Stromal cell of bone marrow (primary cell): ENCODE measurements around the gene BAIAP3.
"Not testable (repeated sequence)": the region's sequence is repeated elsewhere in the genome, so short reads cannot be mapped to it uniquely, and the experiment has no call there.

Source experiments
- DNase-seq: peaks from one replicate; pipeline ENCODE4 v3.0.0-alpha.2; 2012; ENCODE audit warnings: low read depth

The BAIAP3 gene

DNA sequence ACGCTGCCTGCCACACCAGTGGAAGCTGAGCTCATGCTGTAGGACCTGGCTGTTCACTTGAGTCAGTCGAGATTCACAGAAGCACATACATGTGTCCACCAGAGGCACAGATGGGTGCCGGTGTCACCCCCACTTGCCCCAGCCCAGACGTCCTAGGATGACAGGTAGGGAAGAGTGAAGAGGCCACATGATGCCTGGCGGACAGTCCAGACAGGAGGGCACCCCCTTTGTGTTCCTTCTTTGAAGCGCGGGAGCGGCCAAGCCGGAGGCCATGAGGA, 15.2 kb upstream of the BAIAP3 start:
- no peak for DNase-seq

DNA sequence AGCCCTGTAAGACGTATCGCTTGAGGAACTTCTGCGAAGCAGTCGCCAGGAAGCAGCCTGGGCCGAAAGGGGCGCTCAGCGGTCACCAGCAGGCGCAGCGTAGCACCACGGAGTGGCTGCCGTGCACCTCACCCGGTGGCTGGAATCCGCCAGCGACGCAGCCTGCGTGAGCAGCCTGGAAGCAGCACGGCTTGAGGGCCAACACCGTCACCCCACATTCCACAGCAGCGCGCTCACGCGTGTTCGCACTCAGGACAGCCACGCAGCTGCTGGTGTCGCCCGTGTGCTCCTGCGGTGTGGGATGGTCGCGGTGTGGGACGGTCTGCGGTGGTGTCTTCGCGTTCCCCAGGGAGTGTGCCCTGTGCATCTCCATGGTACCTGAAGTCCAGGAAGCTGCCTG, 14.4 kb upstream of the BAIAP3 start:
- no peak for DNase-seq

DNA sequence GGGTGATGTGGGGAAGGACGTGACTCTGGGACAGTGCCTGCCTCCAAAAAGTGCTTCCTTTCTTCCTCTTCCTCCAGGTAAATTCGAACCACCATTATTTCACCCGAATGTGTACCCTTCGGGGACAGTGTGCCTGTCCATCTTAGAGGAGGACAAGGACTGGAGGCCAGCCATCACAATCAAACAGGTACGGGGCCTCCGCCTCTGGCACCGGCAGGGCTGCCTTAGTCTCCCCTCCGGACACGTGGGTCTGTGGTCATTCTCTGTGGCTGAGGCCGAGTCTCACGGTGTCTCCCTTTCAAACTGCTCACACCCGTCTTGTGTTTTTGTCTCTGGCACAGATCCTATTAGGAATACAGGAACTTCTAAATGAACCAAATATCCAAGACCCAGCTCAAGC, 13.3 kb upstream of the BAIAP3 start:
- DNase-seq: no peak

DNA sequence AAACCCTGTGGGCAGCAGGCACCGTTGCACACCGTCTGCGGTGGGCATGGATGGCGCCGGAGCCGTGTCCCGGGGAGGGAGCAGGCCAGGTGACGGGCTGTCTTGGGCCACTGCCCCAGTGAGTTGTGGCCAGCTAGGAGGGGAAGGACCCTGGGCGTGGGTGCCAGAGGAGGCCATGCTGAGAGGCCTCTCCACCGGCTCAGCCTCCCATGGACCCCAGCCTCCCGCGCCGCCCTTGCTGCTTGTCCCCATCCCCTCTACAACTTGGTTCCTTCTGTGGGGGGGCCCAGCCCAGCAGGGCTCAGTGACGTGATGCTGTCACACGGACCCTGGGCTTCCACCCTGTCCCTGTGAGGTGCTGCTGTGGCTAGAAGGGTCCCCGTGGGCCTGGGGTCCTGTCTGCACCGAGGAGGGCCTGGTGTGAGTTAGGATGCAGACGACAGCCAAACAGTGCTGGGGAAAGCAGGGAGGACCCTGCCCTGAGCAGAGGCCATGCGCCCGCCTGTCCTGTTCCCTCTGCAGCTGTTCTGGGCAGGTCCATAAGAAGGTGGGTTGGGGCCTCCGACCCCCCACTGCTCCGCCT, 12.7 kb upstream of the BAIAP3 start:
- no peak for DNase-seq

DNA sequence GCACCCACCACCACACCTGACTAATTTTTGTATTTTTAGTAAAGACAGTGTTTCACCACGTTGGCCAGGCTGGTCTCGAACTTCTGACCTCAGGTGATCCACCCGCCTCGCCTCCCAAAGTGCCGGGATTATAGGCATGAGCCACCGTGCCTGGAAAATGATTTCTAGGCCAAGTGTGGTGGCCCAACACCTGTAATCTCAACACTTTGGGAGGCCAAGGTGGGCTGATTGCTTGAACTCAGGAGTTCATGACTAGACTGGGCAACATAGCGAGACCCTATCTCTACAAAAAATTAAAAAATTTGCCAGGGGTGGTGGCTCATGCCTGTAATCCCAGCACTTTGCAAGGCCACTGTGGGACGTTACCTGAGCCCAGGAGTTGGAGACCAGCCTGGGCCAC, 11.0 kb upstream of the BAIAP3 start:
- DNase-seq: no peak

DNA sequence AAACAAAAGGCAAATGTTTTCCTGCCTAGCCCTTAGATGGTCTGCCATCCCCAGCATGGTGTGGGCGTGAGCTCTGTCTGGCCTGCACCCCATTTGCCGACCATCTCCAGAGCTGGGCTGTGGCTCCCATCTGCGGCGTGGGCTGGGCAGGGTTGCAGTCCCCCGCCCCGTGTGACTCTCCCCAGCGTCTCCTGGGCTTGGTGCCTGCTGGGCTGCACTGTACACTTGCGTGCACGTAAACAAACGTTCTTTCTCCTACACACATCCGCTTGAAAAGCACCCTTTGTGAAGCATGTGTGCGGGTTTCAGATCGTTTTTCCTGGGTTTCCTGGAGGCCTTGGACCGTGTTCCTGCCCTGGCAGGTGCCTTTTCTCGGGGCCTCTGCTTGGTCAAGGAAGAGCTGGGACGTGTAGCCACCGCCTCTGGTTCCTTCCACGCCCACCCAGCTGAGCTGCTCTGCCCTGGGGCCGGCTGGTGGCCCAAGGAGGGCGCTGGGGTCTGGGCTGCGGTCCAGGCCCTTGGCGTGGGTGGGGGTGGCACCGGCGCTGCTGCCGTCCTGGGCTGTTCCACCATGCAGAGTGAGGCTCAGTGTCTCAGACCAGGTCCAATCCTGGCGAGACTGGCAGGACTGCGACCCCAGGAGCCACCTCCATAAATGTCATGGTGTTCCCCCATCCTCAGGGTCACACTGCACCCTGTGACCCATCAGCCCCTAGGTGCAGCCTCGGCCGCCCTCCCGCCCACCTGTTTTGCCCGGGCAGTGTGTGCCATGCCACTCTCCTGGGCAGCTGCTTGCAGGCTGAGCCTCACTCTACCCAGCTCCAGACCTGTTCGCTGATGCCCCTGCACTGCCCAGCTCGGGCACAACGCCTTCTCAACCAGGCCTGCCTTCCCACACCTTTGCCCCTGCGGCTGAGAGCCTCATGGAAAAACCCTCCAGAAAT, 9.9 kb upstream of the BAIAP3 start:
- DNase-seq: no peak

DNA sequence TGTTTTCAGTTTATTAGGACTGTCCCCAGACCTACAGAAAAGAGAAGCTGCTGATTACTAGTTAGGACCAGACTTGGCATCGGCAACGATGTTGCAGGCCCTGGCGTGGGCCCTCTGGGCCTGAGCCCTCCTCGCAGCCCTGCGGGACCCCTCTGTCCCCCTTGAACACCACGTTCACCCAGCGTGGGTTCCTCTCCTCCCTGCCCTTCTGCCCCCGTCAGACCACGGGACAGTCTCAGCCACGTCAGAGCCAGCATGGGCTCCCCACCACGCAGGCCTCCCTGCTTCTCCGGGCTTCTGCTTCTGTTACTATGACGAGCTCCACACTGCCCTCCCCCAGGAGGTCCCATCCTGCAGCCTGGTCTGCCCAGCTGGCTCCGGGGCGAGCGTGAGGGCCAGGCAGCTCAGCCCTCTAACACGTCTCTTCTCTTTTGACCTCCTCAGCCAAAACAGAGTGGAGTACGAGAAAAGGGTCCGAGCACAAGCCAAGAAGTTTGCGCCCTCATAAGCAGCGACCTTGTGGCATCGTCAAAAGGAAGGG, 9.1 kb upstream of the BAIAP3 start:
- DNase-seq: no peak

DNA sequence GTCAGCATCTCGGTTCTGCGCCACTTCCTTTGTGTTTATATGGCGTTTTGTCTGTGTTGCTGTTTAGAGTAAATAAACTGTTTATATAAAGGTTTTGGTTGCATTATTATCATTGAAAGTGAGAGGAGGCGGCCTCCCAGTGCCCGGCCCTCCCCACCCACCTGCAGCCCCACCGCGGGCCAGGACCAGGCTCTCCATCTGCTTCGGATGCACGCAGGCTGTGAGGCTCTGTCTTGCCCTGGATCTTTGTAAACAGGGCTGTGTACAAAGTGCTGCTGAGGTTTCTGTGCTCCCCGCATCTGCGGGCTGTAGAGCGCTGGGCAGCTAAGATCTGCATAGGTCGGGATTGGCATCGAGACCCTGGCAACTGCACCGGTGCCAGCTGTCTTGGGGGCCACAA, 8.2 kb upstream of the BAIAP3 start:
- no peak for DNase-seq

DNA sequence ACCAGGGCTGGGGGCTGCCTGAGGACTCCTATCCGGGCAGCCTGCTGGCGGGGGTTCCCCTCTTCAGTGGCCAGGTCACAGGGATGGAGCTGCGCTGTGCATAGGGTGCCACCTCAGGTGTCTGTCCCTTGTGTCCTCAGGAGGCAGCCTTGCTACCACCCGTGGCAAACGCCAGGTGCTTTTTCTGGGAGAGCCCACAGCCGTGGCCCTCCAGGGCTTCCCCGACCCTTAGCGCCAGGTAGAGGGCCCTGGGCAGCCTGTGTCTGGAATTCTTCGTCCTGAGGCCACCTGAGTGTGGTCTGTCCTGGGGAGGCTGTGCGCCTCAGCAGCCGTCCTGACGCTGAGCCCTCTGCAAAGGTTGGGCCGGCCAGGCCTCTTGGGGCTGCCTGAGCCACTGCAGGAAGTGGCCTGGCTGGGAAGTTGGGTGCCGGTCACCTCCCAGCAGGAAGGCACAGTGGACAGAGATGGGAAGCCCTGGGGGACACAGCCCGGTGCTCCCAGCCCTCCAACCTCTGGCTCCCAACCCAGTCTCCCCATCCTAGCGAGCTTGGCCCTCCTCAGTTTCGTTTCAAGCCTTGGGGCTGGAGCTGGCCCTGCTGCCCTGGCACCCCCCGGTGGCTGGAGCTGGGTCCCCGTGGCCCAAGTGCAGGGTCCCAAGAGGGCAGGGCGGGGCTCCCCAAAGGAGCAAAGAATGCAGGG, 7.6 kb upstream of the BAIAP3 start:
- DNase-seq: no peak

DNA sequence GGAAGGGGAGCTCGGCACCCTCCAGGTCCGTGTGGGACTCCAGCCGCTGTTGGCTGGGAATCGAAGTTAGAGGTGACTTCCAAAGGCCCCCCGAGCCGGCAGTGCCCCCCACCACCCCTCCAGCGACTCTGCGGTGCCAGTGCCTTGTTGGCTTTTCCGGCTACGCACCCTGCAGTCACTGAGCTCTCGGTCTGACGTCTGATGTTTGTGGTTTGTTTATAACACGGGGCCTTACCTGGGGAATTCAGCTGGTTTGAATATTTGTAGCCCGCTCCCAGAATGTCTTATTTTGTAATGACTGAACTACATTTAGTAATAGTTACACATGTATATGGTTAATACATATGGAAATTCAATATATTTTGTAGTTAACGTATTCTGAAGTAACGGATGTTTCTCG, 7.1 kb upstream of the BAIAP3 start:
- DNase-seq: no peak

DNA sequence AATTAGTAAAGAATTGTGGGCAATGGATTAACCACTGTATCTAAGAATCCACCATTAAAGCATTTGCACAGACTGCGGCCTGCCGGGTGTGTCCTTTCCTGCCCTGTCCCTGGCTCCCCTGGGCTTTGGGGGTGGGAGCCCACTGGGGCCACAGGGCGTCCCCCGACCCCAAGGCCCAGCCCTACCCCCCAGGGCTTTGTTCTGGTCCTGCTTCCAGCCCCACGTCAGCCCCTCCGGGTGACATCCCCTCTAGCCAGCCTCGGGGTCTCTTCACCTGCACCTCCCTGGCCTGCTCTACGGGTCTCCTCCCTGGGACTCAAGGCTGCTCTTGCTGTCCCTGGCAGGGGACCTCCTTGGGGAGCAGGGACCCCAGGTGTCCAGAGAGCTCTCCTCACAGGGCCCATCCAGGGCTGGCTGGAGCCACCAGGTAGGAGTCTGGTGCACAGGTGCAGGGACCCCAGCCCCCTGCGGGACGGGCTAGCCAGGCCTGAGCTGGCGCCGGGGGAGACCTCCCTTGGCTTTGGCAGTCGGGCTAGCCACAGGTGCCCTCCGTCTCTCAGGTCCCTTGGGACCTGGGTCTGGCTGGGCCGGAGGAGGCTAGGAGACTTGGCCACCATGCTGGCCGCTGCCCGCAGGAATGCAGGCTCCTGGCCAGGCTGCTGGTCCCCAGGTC, 6.4 kb upstream of the BAIAP3 start:
- no peak for DNase-seq

DNA sequence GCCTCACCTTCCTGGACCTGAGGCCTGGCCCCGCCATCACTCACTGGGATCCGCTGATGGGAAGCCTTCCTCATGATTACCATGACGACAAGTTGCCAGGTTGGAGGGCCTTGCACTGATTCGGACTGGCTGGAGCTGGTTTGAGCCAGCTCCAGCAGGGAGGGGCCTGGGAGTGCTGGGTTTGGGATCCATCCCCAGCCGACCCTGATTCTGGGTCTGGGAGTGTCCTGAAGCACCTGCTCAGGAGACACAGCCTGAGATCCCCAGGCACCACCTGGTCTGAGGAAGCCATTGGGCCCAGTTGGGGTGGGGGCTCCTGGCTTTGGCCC, 5.9 kb upstream of the BAIAP3 start:
- no peak for DNase-seq

DNA sequence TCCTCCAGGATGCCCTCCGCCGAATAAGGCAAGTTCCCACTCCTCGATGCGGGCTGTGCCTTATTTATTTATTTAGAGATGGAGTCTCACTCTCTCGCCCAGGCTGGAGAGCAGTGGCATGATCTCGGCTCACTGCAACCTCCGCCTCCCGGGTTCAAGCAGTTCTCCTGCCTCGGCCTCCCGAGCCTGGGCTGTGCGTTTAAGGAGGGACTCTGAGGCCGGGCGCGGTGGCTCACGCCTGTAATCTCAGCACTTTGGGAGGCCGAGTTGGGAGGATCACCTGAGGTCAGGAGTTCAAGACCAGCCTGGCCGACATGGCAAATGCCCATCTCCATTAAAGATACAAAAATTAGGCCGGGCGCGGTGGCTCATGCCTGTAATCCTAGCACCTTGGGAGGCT, 5.3 kb upstream of the BAIAP3 start:
- not testable (repeated sequence) for DNase-seq

DNA sequence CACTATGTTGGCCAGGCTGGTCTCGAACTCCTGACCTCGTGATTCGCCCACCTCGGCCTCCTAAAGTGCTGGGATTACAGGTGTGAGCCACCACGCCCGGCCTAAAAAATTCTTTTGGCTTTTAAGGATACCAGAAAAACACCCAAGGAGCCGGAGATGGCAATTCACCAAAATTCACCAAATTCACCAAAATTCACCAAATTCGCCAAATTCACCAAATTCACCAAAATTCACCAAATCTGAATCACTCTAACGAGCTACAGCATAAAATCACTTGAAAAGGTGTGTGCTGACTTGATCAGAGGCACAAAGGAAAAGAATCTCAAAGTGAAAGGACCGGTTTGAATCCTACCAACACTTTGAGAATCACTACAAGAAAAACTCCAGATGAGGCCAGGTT, 4.5 kb upstream of the BAIAP3 start:
- not testable (repeated sequence) for DNase-seq

DNA sequence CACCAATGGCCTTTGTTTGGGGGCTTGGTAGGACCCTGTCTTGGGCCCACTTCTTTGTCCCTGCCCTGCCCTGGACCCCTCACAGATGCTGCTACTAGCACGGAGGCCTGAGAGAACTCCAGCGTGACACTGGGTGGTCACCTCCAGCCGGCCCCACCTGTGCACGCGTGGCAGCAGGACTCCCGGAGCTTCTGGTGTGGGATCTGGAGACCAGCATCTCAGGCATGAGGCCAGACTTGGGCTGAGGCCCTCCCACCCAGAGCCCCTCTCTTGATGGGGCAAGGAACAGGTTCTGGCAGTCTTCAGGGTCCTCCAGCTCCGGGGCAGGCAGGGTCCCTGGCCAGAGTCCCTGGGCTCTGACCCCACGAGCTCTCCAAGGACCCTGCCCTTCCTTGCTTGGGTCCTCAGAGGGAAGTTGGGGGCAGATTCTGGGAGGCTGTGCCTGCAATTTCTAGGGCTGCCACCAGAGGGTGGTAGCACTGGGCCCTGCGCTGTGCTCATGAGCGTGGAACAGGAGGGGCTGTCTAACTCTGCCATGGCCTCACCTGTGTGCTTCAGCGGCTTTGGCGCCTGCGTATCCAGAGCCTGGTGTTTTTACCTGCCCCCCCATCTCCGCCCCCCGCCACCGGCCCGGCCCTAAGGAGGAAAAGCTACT, 3.1 kb upstream of the BAIAP3 start:
- no peak for DNase-seq

DNA sequence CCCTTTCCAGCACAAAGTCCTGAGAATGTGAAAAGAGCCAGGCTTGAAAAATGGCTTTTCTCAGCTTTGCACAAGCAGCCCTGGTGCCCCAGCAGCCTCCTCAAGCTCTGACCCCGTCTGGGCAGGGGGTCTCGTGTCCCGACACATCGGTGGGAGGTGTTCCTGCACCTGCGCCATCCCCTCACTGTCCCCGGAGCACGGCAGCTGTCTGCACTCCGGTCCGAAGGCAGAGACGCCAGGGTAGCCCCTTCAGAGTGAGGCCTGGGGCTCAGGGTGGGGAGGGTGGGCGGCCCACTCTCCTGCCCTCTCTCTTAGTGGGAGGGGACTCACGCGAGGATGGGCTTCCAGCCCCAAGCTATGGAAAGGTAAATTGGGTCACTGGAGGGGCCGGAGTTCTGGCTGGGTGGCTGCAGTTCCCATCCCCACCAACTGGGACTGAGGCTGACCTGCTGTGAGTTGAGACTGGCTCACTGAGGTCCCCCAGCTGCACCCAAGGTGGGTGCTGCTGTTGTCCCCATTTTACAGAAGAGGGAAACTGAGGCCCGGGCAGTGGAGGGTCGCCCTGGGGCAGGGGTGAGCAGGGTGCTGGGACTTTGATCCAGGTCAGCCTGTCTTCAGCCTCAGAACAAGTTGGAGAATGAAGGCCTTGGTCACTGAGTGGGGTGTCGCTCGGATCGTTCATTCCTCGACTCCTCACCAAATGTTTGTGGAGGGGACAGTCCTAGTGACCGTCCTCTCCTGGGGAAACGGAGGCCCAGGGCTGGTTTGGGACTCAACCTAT, 2.3 kb upstream of the BAIAP3 start:
- no peak for DNase-seq

DNA sequence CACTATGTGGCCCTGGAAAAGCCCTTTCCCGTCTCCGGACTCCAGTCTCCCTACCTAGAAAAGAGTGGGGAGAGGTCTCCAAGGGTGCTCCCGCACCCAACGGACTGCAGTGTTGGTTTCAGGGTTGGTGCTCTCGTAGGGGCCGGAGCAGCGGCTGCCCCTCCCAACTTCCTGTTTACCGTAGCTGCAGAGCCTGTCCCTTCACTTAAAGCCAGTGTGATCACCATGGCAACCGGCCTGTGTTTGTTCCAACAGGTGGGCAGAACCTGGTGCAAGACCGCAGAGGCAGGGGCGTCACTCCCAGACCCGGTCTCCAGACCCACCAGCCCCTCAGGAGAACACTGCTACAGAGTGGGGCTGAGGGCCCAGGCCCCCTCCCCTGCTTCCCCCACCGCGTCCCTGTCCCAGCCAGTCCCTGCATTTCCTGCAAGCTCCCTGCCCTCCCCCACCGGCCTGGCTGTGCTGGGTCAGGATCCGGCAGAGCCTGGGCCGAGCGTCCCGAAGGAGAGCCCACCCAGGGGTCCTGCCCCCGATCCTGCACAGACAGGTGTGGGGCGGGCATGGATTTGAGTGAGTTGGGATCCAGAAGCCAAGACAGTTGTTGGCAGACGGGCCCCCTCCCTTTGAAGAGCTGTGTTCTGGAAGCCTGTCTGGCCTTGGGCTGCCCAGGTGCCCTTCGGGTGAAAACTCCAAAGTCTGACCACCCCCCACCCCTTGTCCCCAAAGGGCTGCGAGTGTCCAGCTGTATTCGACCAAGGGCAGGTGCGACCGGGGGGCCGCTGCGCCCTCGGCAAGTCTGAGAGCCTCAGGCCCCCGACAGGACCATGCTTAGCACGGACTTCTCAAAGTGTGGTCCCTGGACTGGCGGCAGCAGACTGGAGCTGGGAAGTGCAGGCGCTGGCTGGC, 1.5 kb upstream of the BAIAP3 start:
- no peak for DNase-seq

DNA sequence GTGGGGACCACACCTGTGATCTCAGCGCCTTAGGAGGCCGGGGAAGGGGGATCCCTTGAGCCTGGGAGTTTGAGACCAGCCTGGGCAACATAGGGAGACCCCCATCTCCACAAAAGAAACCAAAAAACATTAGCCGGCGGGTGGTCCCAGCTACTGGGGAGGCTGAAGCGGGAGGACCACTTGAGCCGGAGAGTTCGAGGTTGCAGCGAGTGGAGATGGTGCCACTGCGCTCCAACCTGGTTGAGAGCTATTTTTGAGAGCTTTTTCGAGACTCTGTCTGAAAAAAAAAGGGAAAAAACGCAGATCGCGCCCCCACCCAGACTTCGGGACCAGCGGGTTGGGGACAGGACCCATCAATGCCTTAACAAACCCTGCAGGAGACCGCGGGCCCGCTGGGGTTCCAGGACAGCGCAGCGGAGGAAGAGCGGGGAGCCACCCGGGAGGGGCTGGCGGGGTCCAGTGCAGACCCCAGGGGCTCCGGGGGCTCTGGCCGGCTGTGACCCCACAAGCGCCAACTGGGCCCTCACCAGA, 762 bp upstream of the BAIAP3 start:
- no peak for DNase-seq

DNA sequence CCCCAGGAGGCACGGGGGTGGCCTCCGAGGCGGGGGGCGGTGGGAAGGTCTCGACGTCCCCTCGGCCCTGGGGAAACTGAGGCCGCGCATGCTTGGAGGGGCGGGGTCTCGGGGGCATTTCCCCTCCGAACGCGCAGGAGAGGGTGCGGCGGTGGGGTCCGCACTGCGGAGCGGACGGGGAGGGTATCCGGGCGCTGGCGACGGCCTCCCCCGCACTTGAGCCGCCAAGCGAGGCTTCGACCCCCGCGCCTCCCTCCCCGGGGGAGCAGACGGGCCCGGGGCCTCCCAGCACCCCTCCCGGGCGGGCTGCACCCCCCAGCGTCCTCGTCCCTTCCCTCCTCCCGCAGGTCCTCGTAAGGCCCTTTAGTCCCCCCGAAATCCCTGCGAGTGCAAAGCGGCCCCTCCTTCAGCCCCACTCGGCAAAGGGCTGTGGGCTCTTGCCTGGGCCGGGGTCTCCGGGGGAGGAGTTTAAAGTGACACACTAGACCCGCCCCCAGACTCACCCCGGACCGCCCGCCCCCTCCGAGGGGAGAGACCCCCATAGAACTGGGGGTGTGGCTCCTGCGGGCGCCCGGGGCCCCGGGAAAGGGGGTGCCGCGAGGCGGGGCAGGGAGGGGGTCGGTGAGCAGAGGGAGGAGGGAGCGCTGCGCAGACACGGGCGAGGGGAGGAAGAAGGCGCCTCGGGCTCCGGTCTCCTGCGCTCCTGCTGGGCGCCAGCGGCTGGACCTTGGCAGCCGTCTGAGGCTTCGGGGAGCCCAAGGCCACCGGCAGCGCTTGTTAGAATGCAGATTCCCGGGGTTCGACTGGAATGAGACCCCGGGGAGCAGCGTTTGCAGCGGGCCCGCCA, 632 bp downstream of the BAIAP3 start:
- DNase-seq: no peak
